Activated gamma-delta T cell (primary cell): ENCODE measurements around the gene SEPTIN12.

Experiments used
- DNase-seq: peaks from one replicate; lab custom pipeline; 2025; lab: John Stamatoyannopoulos, UW
- total RNA-seq, 2 donors: gene quantifications; one replicate each; lab custom pipeline; 2026; lab: John Stamatoyannopoulos, UW

The SEPTIN12 gene
- total RNA-seq = 0 to 0.04 reads per million in 2 donors

GRCh38 chr16:4787627-4788482 is at the start of gene SEPTIN12:
SEPTIN12 (minus strand) TSS chr16:4788345; CDS start chr16:4787645, 700 bp downstream.
- no peak for DNase-seq

GRCh38 chr16:4836727-4837126 is 48.6 kb upstream of the SEPTIN12 start:
- no peak for DNase-seq

GRCh38 chr16:4833584-4833983 is 45.4 kb upstream of the SEPTIN12 start:
- DNase-seq = no peak

GRCh38 chr16:4832698-4833343 is 44.7 kb upstream of the SEPTIN12 start:
- DNase-seq = no peak

GRCh38 chr16:4831616-4832015 is 43.5 kb upstream of the SEPTIN12 start:
- DNase-seq = no peak

- DNase-seq = no peak
Observed at GRCh38 chr16:4830408-4830807, 42.3 kb upstream of the SEPTIN12 start.

GRCh38 chr16:4828567-4829321 is 40.6 kb upstream of the SEPTIN12 start:
- no peak for DNase-seq

GRCh38 chr16:4826980-4827379 is 38.8 kb upstream of the SEPTIN12 start:
- DNase-seq = no peak

GRCh38 chr16:4826526-4826925 is 38.4 kb upstream of the SEPTIN12 start:
- no peak for DNase-seq

- DNase-seq = no peak
Observed at GRCh38 chr16:4825196-4825595, 37.1 kb upstream of the SEPTIN12 start.

GRCh38 chr16:4820652-4821051 is 32.5 kb upstream of the SEPTIN12 start:
- no peak for DNase-seq

GRCh38 chr16:4814542-4815173 is 26.5 kb upstream of the SEPTIN12 start:
- no peak for DNase-seq

- DNase-seq = no peak
Observed at GRCh38 chr16:4814046-4814445, 25.9 kb upstream of the SEPTIN12 start.

GRCh38 chr16:4813251-4814003 is 25.3 kb upstream of the SEPTIN12 start:
- no peak for DNase-seq

GRCh38 chr16:4811773-4812172 is 23.6 kb upstream of the SEPTIN12 start:
- DNase-seq = no peak

- no peak for DNase-seq
Observed at GRCh38 chr16:4811242-4811641, 23.1 kb upstream of the SEPTIN12 start.

GRCh38 chr16:4806280-4806679 is 18.1 kb upstream of the SEPTIN12 start:
- DNase-seq = no peak

GRCh38 chr16:4805231-4805630 is 17.1 kb upstream of the SEPTIN12 start:
- DNase-seq = no peak

GRCh38 chr16:4803898-4804762 is 16.0 kb upstream of the SEPTIN12 start:
- DNase-seq = no peak

GRCh38 chr16:4803401-4803844 is 15.3 kb upstream of the SEPTIN12 start:
- DNase-seq = no peak
